GM12878 (cell line): Measurements from ENCODE around the gene TXNRD3. TPM values are rescaled to one million over a fixed set of nuclear protein-coding genes. Genes with fewer than 3 reads are reported as not detected.

ENCODE experiments used
- ATAC-seq: fragments of 200-7000 bp; cut with Tn5 transposase; 3 replicates; pipeline ENCODE4 v1.9.1; 2020; ENCODE audit warnings: mild to moderate bottlenecking, moderate library complexity
- BruUV-seq: library from RNA; stranded (reverse); fragments of 400-500 nt; replicated peaks from 2 replicates; lab custom pipeline; 2021; lab: Mats Ljungman, UMichigan
- CTCF ChIA-PET: fragments of 300-600 bp; sonication (Branson Sonifier 250); formaldehyde crosslinking; extraction: SDS; loops from one replicate; lab custom pipeline; 2021; ENCODE audit warnings: inconsistent platforms; lab: Yijun Ruan, JAX
- POLR2A ChIA-PET: fragments of 350-600 bp; formaldehyde crosslinking; extraction: SDS; loops from one replicate; lab custom pipeline; 2021; ENCODE audit warnings: inconsistent platforms; lab: Charles Lee
- RAD21 ChIA-PET: fragments of 300-600 bp; sonication (Branson Sonifier 250); formaldehyde crosslinking; loops from one replicate; lab custom pipeline; 2023; ENCODE audit warnings: antibody characterized with exemption; ENCODE audit not compliant: unreplicated experiment; lab: Charles Lee
- SMC1A ChIA-PET: fragments of 300-600 bp; sonication (Branson Sonifier 250); formaldehyde crosslinking; loops from one replicate; lab custom pipeline; 2023; ENCODE audit not compliant: unreplicated experiment, uncharacterized antibody; lab: Charles Lee
- DNase-seq: peaks from one replicate; pipeline ENCODE4 v3.0.0-alpha.2; 2011; ENCODE audit warnings: low read depth, low spot score
- FAIRE-seq: peaks from 3 replicates; lab custom pipeline; 2011; peaks lifted over from hg19 to GRCh38; lab: Jason Lieb, UNC
- H2AFZ ChIP-seq: 2 replicates; pipeline ENCODE4 v1.6.0; 2011; ENCODE audit warnings: low read depth, low read length, control low read depth; ENCODE audit not compliant: control insufficient read depth
- H3K27ac ChIP-seq: 2 replicates; pipeline ENCODE4 v1.5.1; 2011; ENCODE audit warnings: control low read depth; ENCODE audit not compliant: control insufficient read depth, insufficient read depth
- H3K27me3 ChIP-seq, 2 experiments: replicated peaks in 1 of 2; 2 replicates each; pipeline versions ENCODE4 v1.6.0 to v1.6.1; 2011; ENCODE audit warnings: low read length in 1 of 2; ENCODE audit not compliant: control insufficient read depth in 2 of 2, insufficient read depth in 2 of 2
- H3K36me3 ChIP-seq, 2 experiments: 2 replicates each; pipeline ENCODE4 v1.5.1; 2011; ENCODE audit warnings: low read length in 1 of 2; ENCODE audit not compliant: control insufficient read depth in 2 of 2, insufficient read depth in 2 of 2
- H3K4me1 ChIP-seq: 2 replicates; pipeline ENCODE4 v1.6.1; 2011; ENCODE audit warnings: mild to moderate bottlenecking, low read length, moderate library complexity, mixed read lengths; ENCODE audit not compliant: control insufficient read depth, insufficient read depth
- H3K4me2 ChIP-seq: 2 replicates; pipeline ENCODE4 v1.6.0; 2011; ENCODE audit warnings: control low read depth; ENCODE audit not compliant: control insufficient read depth, insufficient read depth
- H3K4me3 ChIP-seq: fragments of 200-600 bp; sonication (generic); 2 replicates; pipeline ENCODE4 v1.5.1; 2016
- H3K79me2 ChIP-seq: 2 replicates; pipeline ENCODE4 v1.6.0; 2011; ENCODE audit warnings: low read length; ENCODE audit not compliant: control insufficient read depth, insufficient read depth
- H3K9ac ChIP-seq: 2 replicates; pipeline ENCODE4 v1.8.0; 2011; ENCODE audit warnings: low read length, control low read depth, mixed read lengths; ENCODE audit not compliant: control insufficient read depth, insufficient read depth
- H3K9me3 ChIP-seq: replicated peaks from 3 replicates; pipeline ENCODE4 v1.5.1; 2011; ENCODE audit warnings: mild to moderate bottlenecking, low read length; ENCODE audit not compliant: control insufficient read depth, insufficient read depth
- H4K20me1 ChIP-seq: 2 replicates; pipeline ENCODE4 v1.6.0; 2011; ENCODE audit not compliant: control insufficient read depth, insufficient read depth
- RBBP5 ChIP-seq: fragments of 200-600 bp; sonication (generic); conservative IDR thresholded peaks from 2 replicates; pipeline ENCODE4 v1.6.1; 2016
- RELA ChIP-seq: fragments of 450-650 bp; IDR thresholded peaks from 2 replicates; pipeline ENCODE4 v1.8.0; 2014; ENCODE audit warnings: borderline replicate concordance; ENCODE audit not compliant: partially characterized antibody
- SPI1 ChIP-seq: IDR thresholded peaks from 2 replicates; pipeline ENCODE4 v1.6.1; 2011; ENCODE audit warnings: low read depth, mild to moderate bottlenecking, low read length, moderate library complexity, borderline replicate concordance; ENCODE audit not compliant: insufficient read depth
- SREBF2 ChIP-seq: IDR thresholded peaks from 2 replicates; pipeline ENCODE4 v1.6.1; 2012; ENCODE audit warnings: mild to moderate bottlenecking, low read length
- STAT1 ChIP-seq: fragments of 450-650 bp; conservative IDR thresholded peaks from 2 replicates; pipeline ENCODE4 v1.6.1; 2014; ENCODE audit warnings: antibody characterized with exemption, mild to moderate bottlenecking
- WGBS: methylation state at CpG from one replicate; pipeline ENCODE4 v1.1.6; 2016; ENCODE audit warnings: low lambda C conversion rate; ENCODE audit not compliant: insufficient replicate concordance, insufficient coverage; ENCODE audit errors: missing lambda C conversion rate; 5-methylcytosine and 5-hydroxymethylcytosine counted together
- in situ Hi-C: fragments of 300-500 bp; cut with MboI; formaldehyde crosslinking; loops from 9 replicates; pipeline ENCODE4 v1.14.3; 2018; ENCODE audit warnings: mixed read lengths
- intact Hi-C: fragments of 100-400 bp; cut with micrococcal nuclease; formaldehyde crosslinking; loops from one replicate; pipeline ENCODE4 v1.14.2; 2022; ENCODE audit not compliant: unreplicated experiment
- polyA plus RNA-seq, 11 experiments: library from polyadenylated mRNA; depleted of rRNA in 4 of 11; unstranded in 6 of 11; stranded (reverse) in 5 of 11; fragments of >200 nt; fragmentation: Nextera tagmentation in 4 of 11; fragmentation: Illumina TruSeq in 1 of 11; extraction: Ambion mirVana in 4 of 11; extraction: Trizol in 1 of 11; gene quantifications; 1 replicate in 1 of 11; 2 replicates in 10 of 11; pipeline versions ENCODE4 v1.2.1 to v1.2.3, GENCODE V29; 2011 to 2016; ENCODE audit warnings: inconsistent platforms in 2 of 11, missing spikeins in 2 of 11, low read depth in 1 of 11
- total RNA-seq, 4 experiments: library from RNA; depleted of rRNA in 3 of 4; stranded (reverse); fragments of >200 nt in 3 of 4; fragmentation: Illumina TruSeq in 1 of 4; extraction: Trizol in 1 of 4; gene quantifications; 2 replicates each; pipeline versions ENCODE4 v1.2.1 to v1.2.3, GENCODE V29; 2013 to 2021
- TF ChIP-seq, protein P1 (sequence below): IDR thresholded peaks from 2 replicates; pipeline ENCODE4 v1.6.1; 2012; ENCODE audit warnings: low read depth, low read length, improper control_type of control experiment
- TF ChIP-seq, protein P2 (sequence below): IDR thresholded peaks from 2 replicates; pipeline ENCODE4 v1.6.1; 2011; ENCODE audit warnings: borderline replicate concordance, low read depth, mild to moderate bottlenecking, moderate library complexity, mixed read lengths, low read length; ENCODE audit not compliant: insufficient read depth; ENCODE audit errors: extremely low read length

Gene TXNRD3
- total and polyA plus RNA-seq, 10 of the 15 experiments (the other 5 are each of a cell fraction or from before 2014, with no cell fraction given) = not detected

DNA sequence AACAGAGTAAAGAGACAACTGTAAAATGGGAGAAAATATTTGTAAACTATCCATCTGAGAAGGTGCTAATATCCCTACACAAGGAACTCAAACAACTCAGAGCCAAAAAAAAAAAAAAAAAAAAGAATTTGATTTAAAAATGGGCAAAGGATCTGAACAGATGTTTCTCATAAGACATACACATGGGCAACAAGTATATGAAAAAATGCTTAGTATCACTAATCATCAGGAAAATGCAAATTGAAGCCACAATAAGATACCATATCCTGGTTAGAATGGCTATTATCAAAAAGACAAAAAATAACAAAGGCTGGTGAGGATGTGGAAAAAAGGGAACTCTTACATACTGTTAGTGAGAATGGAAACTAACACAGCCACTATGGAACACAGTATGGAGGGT is 36.2 kb downstream of the TXNRD3 start:
- H3K9ac ChIP-seq = no peak overlapping the region
- ChIA-PET RAD21 (no interaction called here), SMC1A (no interaction called here), CTCF (no interaction called here), POLR2A (no interaction called here)
- 0 out of 4 replicates have a peak, but pooled peaks cover 0 to 1% of the 10 kb centered on the region in 2 experiments for H3K27me3 ChIP-seq
- intact Hi-C loops = no loop called here
- no peak overlapping the region for H3K4me2 ChIP-seq
- no peaks in the 10 kb centered on the region for H3K79me2 ChIP-seq
- no peaks in the 10 kb centered on the region for H3K4me1 ChIP-seq
- TF ChIP-seq RELA (no peak), SPI1 (no peak), SREBF2 (no peak), RBBP5 (no peak)
- TF ChIP-seq, protein P1, sequence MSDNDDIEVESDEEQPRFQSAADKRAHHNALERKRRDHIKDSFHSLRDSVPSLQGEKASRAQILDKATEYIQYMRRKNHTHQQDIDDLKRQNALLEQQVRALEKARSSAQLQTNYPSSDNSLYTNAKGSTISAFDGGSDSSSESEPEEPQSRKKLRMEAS = no peak
- TF ChIP-seq, protein P2, sequence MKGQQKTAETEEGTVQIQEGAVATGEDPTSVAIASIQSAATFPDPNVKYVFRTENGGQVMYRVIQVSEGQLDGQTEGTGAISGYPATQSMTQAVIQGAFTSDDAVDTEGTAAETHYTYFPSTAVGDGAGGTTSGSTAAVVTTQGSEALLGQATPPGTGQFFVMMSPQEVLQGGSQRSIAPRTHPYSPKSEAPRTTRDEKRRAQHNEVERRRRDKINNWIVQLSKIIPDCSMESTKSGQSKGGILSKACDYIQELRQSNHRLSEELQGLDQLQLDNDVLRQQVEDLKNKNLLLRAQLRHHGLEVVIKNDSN = no peak
- H3K4me3 ChIP-seq = no peak overlapping the region
- no peak overlapping the region for H3K27ac ChIP-seq
- H2AFZ ChIP-seq = no peak overlapping the region
- no peak for FAIRE-seq
- H4K20me1 ChIP-seq = no peaks in the 10 kb centered on the region
- no TSS peak for BruUV-seq
- in situ Hi-C loops = no loop called here
- no peaks in the 10 kb centered on the region for H3K9me3 ChIP-seq
- no peaks in the 10 kb centered on the region for H3K36me3 ChIP-seq
- DNase-seq = no peak
- no peak for ATAC-seq

DNA sequence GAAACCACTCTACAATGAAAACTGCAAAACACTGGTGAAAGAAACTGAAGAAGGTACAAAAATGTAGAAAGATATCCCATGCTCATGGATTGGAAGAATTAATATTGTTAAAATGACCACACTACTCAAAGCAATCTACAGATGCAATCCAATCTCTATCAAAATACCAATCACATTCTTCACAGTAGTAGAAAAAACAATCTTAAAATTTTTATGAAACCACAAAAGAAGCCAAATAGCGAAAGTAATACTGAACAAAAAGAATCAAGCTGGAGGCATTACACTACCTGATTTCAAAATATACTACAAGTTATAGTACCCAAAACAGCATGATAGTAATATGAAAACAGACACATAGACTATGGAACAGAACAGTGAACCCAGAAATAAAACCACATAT is 36.9 kb downstream of the TXNRD3 start:
- Histone ChIP-seq H3K27me3 (0 out of 4 replicates have a peak, but pooled peaks cover 0 to 1% of the 10 kb centered on the region in 2 experiments), H3K79me2 (no peaks in the 10 kb centered on the region), H2AFZ (no peak overlapping the region), H3K4me3 (no peak overlapping the region), H3K27ac (no peak overlapping the region), H4K20me1 (no peaks in the 10 kb centered on the region), H3K4me1 (no peaks in the 10 kb centered on the region), H3K9me3 (no peaks in the 10 kb centered on the region), H3K9ac (no peak overlapping the region), H3K36me3 (no peaks in the 10 kb centered on the region), H3K4me2 (no peak overlapping the region)
- DNase-seq = no peak
- CTCF ChIA-PET = no interaction called here
- POLR2A ChIA-PET = no interaction called here
- intact Hi-C loops = no loop called here
- SMC1A ChIA-PET = interaction anchor here (0.6 to 0.7 kb wide), 2 partner anchors 187 to 961 kb away, joined by 3 read pairs; no protein-coding TSS in a partner anchor
- no peak for ATAC-seq
- RAD21 ChIA-PET = interaction anchor here (0.6 kb wide), 1 partner anchor 95 kb away, joined by 3 read pairs; no protein-coding TSS in a partner anchor
- in situ Hi-C loops = no loop called here
- WGBS = 47% methylated on average over 1 of the region's 1 CpG
- no peak for FAIRE-seq
- no peak for TF ChIP-seq STAT1
- no TSS peak for BruUV-seq
